HepG2 (cell line): ENCODE measurements around the gene PLEKHB2. TPM values are rescaled to one million over a fixed set of nuclear protein-coding genes. Genes with fewer than 3 reads are reported as not detected.
A peak's percentile ranks its signal among the peaks of the same experiment; 100 is the strongest.

ENCODE experiments used
- EZH2 ChIP-seq: conservative IDR thresholded peaks from 2 replicates; pipeline ENCODE4 v1.6.1; 2012; ENCODE audit warnings: mild to moderate bottlenecking, low read depth, low read length, moderate library complexity
- GPN1 ChIP-seq: sonication (generic); formaldehyde crosslinking; IDR thresholded peaks from 2 replicates; pipeline ENCODE4 v1.5.1; 2020; ENCODE audit warnings: missing genetic modification reagents, borderline replicate concordance
- IKZF1 ChIP-seq: fragments of 450-650 bp; IDR thresholded peaks from 2 replicates; pipeline ENCODE4 v1.7.1; 2016
- MBNL3 ChIP-seq: fragments of 250-450 bp; sonication (Bioruptor Pico); conservative IDR thresholded peaks from 2 replicates; pipeline ENCODE4 v1.8.0; 2022; ENCODE audit warnings: mild to moderate bottlenecking, inconsistent platforms
- NFIB ChIP-seq: sonication (generic); formaldehyde crosslinking; IDR thresholded peaks from 2 replicates; pipeline ENCODE4 v1.9.0; 2021; ENCODE audit warnings: missing genetic modification reagents, mild to moderate bottlenecking, borderline replicate concordance
- RFXAP ChIP-seq: sonication (generic); formaldehyde crosslinking; IDR thresholded peaks from 2 replicates; pipeline ENCODE4 v1.4.0; 2020; ENCODE audit warnings: missing genetic modification reagents, borderline replicate concordance
- SMYD3 ChIP-seq: sonication (generic); formaldehyde crosslinking; IDR thresholded peaks from 2 replicates; pipeline ENCODE4 v1.8.1; 2023; ENCODE audit warnings: mild to moderate bottlenecking, missing genetic modification reagents
- TBP ChIP-seq: sonication (generic); formaldehyde crosslinking; IDR thresholded peaks from 2 replicates; pipeline ENCODE4 v1.5.0; 2020; ENCODE audit warnings: missing genetic modification reagents
- ZNF563 ChIP-seq: sonication (generic); formaldehyde crosslinking; IDR thresholded peaks from 2 replicates; pipeline ENCODE4 v1.8.0; 2022; ENCODE audit warnings: mild to moderate bottlenecking, moderate library complexity, missing genetic modification reagents
- ZNF674 ChIP-seq: sonication (generic); formaldehyde crosslinking; IDR thresholded peaks from 2 replicates; pipeline ENCODE4 v1.5.0; 2020; ENCODE audit warnings: low read depth, mild to moderate bottlenecking, missing genetic modification reagents
- ZNF879 ChIP-seq: sonication (generic); formaldehyde crosslinking; IDR thresholded peaks from 2 replicates; pipeline ENCODE4 v1.8.1; 2023; ENCODE audit warnings: missing genetic modification reagents
- polyA plus RNA-seq, 8 experiments: library from polyadenylated mRNA; depleted of rRNA in 3 of 8; stranded (reverse) in 7 of 8; unstranded in 1 of 8; fragments of >200 nt; fragmentation: Illumina TruSeq in 4 of 8; extraction: Trizol in 4 of 8; gene quantifications; 2 replicates each; pipeline versions ENCODE4 v1.2.1 to v1.2.3, GENCODE V29; 2011 to 2016; ENCODE audit warnings: low read depth in 4 of 8, missing spikeins in 1 of 8, mixed read lengths in 1 of 8; ENCODE audit not compliant: insufficient read depth in 1 of 8
- total RNA-seq, 5 experiments: library from RNA; depleted of rRNA; stranded (reverse); fragments of >200 nt; fragmentation: Illumina TruSeq; extraction: Trizol; gene quantifications; 2 replicates each; pipeline ENCODE4 v1.2.3, GENCODE V29; 2016; ENCODE audit warnings: low read depth in 1 of 5
- TF ChIP-seq, protein P1 (sequence below): conservative IDR thresholded peaks from 2 replicates; pipeline ENCODE4 v1.6.1; 2018; ENCODE audit warnings: missing genetic modification reagents
- TF ChIP-seq, protein P2 (sequence below): sonication (generic); formaldehyde crosslinking; IDR thresholded peaks from 2 replicates; pipeline ENCODE4 v1.9.0; 2021; ENCODE audit warnings: missing genetic modification reagents, borderline replicate concordance
- TF ChIP-seq, protein P3 (sequence below): IDR thresholded peaks from 2 replicates; pipeline ENCODE4 v1.6.1; 2016; ENCODE audit warnings: mild to moderate bottlenecking
- TF ChIP-seq, protein P4 (sequence below): sonication (generic); formaldehyde crosslinking; IDR thresholded peaks from 2 replicates; pipeline ENCODE4 v1.4.0; 2020; ENCODE audit warnings: missing genetic modification reagents, borderline replicate concordance
- TF ChIP-seq, protein P5 (sequence below): sonication (generic); formaldehyde crosslinking; conservative IDR thresholded peaks from 2 replicates; pipeline ENCODE4 v1.8.0; 2022; ENCODE audit warnings: missing genetic modification reagents
- TF ChIP-seq, protein P6 (sequence below): IDR thresholded peaks from 2 replicates; pipeline ENCODE4 v1.6.1; 2012; ENCODE audit warnings: inconsistent platforms

PLEKHB2 gene
- total and polyA plus RNA-seq, 2 of the 13 experiments (the other 11 are each of a cell fraction or from before 2014, with no cell fraction given) = 73.0 to 78.9 TPM

DNA sequence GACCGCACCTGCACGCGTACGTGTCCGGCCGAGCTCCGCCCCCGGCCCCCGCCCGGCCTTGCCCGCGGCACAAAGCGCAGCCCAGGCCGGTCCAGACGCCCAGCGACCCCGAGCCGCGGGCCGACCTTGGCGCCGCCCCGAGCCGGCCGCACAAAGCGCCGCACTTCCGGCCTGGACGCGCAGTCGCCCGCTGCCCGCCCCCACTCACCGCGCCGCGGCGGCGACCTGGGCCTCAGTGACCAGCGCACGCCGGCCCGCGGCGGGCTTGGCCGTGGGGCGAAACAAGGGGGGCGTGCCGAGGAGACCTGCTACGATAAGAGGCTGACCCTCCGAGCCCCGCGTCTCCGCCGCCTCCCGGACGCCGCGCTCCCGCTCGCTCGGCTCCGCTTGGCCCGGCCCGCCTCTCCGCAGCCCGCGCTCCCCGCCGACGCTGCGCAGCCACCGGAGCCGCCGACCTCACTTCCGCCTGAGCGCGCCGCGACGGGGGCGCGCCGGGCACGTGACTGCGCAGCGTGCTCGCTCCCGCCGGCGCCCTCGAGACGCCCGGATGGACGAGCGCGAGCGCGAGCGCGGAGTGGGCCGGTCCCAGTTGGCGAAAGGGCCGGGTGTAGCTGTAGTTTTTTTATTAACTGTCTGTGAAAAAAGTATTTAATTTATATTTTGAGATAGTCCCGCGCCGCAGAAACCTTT, 12.0 kb upstream of the PLEKHB2 start, which contains the start of gene FAM168B (continued):
- TF ChIP-seq NFIB (CRISPR knock-in tag) (no peak), TBP (no peak), GPN1 (CRISPR knock-in tag) (no peak; the same call in 1 of the 2 replicates), ZNF674 (peak; percentile 74; the same call in 1 of the 2 replicates), ZNF563 (CRISPR knock-in tag) (peak; percentile 97), EZH2 (no peak), ZNF879 (CRISPR knock-in tag) (no peak), RFXAP (CRISPR knock-in tag) (peak; percentile 58; the same call in 1 of the 2 replicates), SMYD3 (CRISPR knock-in tag) (no peak), MBNL3 (CRISPR knock-in tag) (no peak), IKZF1 (no peak)
- TF ChIP-seq, protein P1, sequence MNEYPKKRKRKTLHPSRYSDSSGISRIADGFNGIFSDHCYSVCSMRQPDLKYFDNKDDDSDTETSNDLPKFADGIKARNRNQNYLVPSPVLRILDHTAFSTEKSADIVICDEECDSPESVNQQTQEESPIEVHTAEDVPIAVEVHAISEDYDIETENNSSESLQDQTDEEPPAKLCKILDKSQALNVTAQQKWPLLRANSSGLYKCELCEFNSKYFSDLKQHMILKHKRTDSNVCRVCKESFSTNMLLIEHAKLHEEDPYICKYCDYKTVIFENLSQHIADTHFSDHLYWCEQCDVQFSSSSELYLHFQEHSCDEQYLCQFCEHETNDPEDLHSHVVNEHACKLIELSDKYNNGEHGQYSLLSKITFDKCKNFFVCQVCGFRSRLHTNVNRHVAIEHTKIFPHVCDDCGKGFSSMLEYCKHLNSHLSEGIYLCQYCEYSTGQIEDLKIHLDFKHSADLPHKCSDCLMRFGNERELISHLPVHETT (CRISPR knock-in tag) = peak; percentile 82; the same call in 1 of the 2 replicates
- TF ChIP-seq, protein P2, sequence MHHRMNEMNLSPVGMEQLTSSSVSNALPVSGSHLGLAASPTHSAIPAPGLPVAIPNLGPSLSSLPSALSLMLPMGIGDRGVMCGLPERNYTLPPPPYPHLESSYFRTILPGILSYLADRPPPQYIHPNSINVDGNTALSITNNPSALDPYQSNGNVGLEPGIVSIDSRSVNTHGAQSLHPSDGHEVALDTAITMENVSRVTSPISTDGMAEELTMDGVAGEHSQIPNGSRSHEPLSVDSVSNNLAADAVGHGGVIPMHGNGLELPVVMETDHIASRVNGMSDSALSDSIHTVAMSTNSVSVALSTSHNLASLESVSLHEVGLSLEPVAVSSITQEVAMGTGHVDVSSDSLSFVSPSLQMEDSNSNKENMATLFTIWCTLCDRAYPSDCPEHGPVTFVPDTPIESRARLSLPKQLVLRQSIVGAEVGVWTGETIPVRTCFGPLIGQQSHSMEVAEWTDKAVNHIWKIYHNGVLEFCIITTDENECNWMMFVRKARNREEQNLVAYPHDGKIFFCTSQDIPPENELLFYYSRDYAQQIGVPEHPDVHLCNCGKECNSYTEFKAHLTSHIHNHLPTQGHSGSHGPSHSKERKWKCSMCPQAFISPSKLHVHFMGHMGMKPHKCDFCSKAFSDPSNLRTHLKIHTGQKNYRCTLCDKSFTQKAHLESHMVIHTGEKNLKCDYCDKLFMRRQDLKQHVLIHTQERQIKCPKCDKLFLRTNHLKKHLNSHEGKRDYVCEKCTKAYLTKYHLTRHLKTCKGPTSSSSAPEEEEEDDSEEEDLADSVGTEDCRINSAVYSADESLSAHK (CRISPR knock-in tag) = no peak
- TF ChIP-seq, protein P3, sequence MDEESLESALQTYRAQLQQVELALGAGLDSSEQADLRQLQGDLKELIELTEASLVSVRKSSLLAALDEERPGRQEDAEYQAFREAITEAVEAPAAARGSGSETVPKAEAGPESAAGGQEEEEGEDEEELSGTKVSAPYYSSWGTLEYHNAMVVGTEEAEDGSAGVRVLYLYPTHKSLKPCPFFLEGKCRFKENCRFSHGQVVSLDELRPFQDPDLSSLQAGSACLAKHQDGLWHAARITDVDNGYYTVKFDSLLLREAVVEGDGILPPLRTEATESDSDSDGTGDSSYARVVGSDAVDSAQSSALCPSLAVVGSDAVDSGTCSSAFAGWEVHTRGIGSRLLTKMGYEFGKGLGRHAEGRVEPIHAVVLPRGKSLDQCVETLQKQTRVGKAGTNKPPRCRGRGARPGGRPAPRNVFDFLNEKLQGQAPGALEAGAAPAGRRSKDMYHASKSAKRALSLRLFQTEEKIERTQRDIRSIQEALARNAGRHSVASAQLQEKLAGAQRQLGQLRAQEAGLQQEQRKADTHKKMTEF (CRISPR knock-in tag) = no peak
- TF ChIP-seq, protein P4, sequence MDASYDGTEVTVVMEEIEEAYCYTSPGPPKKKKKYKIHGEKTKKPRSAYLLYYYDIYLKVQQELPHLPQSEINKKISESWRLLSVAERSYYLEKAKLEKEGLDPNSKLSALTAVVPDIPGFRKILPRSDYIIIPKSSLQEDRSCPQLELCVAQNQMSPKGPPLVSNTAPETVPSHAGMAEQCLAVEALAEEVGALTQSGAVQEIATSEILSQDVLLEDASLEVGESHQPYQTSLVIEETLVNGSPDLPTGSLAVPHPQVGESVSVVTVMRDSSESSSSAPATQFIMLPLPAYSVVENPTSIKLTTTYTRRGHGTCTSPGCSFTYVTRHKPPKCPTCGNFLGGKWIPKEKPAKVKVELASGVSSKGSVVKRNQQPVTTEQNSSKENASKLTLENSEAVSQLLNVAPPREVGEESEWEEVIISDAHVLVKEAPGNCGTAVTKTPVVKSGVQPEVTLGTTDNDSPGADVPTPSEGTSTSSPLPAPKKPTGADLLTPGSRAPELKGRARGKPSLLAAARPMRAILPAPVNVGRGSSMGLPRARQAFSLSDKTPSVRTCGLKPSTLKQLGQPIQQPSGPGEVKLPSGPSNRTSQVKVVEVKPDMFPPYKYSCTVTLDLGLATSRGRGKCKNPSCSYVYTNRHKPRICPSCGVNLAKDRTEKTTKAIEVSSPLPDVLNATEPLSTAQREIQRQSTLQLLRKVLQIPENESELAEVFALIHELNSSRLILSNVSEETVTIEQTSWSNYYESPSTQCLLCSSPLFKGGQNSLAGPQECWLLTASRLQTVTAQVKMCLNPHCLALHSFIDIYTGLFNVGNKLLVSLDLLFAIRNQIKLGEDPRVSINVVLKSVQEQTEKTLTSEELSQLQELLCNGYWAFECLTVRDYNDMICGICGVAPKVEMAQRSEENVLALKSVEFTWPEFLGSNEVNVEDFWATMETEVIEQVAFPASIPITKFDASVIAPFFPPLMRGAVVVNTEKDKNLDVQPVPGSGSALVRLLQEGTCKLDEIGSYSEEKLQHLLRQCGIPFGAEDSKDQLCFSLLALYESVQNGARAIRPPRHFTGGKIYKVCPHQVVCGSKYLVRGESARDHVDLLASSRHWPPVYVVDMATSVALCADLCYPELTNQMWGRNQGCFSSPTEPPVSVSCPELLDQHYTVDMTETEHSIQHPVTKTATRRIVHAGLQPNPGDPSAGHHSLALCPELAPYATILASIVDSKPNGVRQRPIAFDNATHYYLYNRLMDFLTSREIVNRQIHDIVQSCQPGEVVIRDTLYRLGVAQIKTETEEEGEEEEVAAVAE = no peak
- TF ChIP-seq, protein P5, sequence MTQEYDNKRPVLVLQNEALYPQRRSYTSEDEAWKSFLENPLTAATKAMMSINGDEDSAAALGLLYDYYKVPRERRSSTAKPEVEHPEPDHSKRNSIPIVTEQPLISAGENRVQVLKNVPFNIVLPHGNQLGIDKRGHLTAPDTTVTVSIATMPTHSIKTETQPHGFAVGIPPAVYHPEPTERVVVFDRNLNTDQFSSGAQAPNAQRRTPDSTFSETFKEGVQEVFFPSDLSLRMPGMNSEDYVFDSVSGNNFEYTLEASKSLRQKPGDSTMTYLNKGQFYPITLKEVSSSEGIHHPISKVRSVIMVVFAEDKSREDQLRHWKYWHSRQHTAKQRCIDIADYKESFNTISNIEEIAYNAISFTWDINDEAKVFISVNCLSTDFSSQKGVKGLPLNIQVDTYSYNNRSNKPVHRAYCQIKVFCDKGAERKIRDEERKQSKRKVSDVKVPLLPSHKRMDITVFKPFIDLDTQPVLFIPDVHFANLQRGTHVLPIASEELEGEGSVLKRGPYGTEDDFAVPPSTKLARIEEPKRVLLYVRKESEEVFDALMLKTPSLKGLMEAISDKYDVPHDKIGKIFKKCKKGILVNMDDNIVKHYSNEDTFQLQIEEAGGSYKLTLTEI = no peak
- TF ChIP-seq, protein P6, sequence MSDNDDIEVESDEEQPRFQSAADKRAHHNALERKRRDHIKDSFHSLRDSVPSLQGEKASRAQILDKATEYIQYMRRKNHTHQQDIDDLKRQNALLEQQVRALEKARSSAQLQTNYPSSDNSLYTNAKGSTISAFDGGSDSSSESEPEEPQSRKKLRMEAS = peak; percentile 79
